Limb (tissue), 2 donors: ENCODE measurements around the gene ZNF3.
A peak's percentile ranks its signal among the peaks of the same experiment; 100 is the strongest.

ENCODE experiments used
- DNase-seq, 2 donors: peaks; one replicate each; pipeline ENCODE4 v3.0.0-alpha.2; 2016; ENCODE audit errors: extremely low spot score in 2 of 2

Gene ZNF3

GRCh38 chr7:100109521-100110163 is 28.1 kb upstream of the ZNF3 start:
- DNase-seq, result no peak

GRCh38 chr7:100107890-100108289 is 26.4 kb upstream of the ZNF3 start:
- DNase-seq, result no peak

DNA sequence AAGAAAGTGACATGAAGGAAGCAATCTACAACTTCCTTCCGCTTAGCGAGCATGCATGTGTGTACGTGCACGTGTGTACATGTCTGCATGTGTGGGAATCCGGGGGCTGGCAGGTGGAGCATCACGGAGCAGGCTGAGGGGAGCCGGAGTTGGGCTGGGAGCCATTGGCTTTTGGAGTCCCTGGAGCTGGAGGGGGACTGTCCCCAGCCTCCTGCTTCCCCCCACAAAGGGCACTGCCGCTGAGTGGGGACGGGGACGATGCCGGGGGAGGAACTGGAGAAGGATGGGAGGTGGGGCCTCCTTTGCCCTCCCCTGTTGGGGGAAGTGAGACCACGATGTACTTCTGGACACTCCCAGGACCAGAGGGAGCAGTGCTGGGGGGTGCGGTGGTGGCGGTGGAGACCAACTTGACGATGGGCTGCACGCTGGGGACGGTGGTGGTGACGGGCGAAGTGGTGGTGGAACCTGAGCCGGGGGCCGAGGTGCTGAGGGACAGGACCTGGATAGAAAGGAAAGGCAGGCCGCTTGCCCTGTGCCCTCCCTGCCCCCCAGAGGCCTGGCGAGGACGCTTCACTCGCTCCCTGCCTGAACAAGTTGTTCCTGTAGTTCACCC is 25.7 kb upstream of the ZNF3 start:
- no peak for DNase-seq

GRCh38 chr7:100106633-100107032 is 25.1 kb upstream of the ZNF3 start:
- DNase-seq, result no peak

- no peak for DNase-seq
Observed at GRCh38 chr7:100105534-100105933, 24.0 kb upstream of the ZNF3 start.

DNA sequence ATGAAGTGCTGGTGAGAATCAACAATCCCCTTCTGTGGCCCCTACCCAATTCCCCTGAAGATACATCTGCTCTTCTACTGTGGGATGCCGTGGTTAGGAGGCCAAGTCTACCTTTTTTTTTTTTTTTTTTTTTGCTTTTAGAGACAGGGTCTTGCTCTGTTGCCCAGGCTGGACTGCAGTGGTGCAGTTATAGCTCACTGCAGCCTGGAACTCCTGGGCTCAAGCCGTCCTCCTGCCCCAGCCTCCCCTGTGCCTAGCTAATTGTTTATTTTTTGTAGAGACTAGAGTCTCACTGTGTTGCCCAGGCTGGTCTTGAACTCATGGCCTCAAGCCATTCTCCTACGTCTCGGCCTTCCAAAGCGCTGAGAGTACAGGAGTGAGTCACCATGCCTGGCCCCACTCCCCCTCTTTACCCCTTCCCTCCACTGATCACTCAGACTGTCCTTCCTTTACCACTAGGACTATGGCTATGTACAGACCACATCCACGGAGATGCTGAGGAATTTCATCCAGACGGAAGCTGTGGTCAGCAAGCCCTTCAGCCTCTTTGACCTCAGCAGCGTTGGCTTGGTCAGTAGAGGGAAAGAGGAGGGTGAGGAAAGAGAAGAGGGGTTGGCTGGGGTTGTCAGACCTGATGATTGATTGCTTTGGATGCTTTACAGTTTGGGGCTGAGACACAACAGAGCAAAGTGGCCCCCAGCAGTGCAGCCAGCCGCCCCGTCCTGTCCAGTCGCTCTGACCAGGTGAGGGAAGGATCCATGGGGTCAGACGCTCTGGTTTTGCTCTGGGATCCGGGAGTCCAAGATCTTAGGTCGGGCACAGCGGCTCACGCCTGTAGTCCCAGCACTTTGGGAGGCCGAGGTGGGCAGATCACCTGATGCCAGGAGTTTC is 21.7 kb upstream of the ZNF3 start:
- DNase-seq, result no peak

GRCh38 chr7:100101016-100101862 is 19.7 kb upstream of the ZNF3 start, which contains the start of the genes AP4M1 and MCM7:
TSS of gene AP4M1 (plus strand) at chr7:100101643. CDS start at chr7:100101715, 72 bp downstream.
TSS of gene MCM7 (minus strand) at chr7:100101397. CDS start at chr7:100101294, 103 bp downstream.
- peak; percentile 97 to 98 for DNase-seq

DNA sequence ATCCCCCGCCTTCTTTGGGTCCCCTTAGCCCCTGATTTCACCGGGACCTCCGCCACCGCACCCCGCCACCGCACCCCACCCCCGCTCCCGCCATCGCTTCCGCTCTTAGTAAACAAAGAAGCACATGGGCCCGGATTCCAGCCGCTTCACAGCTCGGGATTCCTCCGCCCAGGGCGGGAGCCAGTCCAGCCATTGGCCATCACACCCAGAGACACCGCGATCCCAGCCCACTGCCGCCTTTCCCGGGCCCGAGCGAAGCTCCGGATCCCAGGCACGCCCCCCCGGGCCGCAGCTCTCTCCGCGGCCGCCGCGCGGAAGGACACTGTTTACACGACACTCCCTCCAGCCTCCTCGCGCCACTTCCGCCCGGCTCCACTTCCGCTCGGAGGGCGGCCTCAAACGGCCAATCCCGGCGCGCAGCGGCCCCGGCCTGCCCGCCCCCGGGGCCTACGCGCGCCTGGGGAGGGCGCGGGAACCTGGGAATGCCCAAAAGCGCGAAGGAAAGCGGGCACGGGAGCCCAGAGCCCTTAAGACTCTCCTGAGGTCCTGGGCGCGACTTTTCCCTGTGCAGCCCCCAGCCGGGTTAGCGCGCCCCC is 19.0 kb upstream of the ZNF3 start:
- peak; percentile 92 to 97 for DNase-seq

- DNase-seq, result no peak
Observed at GRCh38 chr7:100099452-100099851, 17.9 kb upstream of the ZNF3 start.

DNA sequence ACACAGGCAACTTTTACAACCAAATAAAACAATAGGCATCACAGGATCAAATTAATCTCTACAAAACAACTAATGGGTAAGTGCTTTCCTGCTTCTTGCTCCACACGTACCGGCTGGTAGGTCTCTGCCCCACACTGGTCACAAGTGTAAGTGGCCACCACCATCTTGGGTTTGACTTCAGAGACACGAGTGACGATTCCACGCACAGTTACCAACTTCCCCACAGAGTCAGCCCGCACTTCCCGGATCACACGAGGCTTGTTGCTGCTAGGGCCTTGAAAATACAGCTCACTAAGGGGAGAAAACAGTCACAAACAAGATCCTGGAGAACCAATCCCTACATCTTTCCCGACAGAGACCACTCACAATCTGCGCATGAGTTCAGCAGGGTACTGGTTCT is 17.4 kb upstream of the ZNF3 start:
- no peak for DNase-seq

GRCh38 chr7:100095704-100096103 is 14.2 kb upstream of the ZNF3 start:
- DNase-seq, result no peak

DNA sequence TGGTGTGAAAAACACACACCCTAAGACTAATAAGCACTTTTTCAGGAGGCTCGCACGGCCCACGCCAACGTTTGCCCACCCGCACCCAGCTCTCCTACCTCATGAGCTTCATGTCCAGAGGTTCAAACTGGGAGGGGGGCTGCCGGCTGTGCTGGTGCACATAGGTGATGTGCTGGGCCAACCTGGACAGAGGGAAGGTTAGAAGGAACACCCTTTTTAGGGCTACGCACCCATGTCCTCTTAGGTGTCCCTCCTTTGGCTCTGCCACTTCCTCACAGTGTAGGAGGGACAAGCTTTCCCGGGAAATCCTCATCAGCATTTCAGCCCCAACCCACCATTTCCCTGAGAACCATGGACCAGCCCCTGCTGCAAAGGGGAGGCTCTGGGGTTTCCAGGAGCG is 13.8 kb upstream of the ZNF3 start:
- DNase-seq, result no peak

DNA sequence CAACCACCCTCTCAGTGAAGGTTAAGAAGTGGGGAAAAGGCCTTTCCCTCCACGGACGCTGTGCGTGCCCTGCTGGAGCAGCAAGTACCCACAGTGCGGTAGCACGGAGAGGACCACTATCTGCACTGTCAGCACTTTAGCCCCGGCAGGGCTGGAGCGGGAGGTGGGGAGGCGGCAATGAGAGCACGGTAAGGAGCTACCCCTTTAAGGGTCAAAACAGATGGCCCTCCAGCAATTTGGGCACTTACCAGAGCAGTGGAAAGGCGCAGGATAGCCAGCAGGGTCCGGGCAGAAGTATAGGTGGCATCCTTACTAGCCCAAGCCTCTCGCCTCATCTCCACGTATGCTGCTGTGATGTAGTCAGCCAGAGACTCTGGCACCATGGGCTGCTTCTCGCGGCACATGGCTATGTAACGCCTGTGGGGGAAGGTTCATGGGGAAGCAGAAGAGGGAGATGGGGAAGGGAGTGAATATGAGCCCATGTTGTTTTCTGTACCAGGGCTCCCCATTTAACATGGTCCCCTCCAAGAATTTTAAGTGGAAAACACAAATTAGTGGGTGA is 12.5 kb upstream of the ZNF3 start:
- DNase-seq, result no peak

GRCh38 chr7:100093498-100093897 is 12.0 kb upstream of the ZNF3 start:
- no peak for DNase-seq

DNA sequence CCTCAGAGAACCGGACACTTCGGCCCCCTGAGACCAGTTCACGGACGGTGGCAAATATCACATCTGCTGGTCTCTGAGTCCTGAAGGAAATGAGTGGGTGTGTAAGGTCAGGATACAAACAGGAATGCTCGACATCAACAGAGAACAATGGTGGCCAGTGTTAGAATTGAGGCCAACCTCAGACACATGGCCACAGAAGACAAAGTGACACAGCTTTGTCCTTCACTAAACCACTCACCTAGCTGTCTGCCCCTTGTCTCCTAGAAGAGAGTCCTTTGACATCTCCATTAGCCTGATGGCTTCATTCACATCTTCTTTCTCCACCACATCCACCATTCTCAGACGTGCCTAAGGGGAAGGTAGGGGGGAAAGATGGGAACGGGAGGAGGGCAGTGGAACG is 11.5 kb upstream of the ZNF3 start:
- no peak for DNase-seq

DNA sequence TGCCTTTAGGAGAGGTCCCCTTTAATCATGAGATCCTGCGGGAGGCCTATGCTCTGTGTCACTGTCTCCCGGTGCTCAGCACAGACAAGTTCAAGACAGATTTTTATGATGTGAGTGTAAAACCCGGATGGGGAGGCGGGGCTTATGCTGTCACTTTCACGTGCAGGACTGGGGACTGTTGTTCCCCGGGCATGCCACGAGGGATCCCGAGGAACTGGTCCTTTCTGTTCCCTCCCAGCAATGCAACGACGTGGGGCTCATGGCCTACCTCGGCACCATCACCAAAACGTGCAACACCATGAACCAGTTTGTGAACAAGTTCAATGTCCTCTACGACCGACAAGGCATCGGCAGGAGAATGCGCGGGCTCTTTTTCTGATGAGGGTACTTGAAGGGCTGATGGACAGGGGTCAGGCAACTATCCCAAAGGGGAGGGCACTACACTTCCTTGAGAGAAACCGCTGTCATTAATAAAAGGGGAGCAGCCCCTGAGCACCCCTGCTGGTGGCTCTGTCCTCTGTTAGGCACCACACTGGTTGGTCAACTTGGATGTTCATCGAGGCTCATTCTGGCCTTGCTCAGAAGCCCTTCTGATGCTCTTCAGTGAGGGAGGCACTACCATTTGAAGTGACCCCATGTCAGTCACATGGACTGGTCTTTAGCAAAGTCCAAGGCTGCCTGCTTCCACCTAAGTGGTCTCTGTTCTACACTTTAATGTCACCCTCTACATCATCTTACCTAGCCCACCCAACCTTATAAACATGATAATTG is 10.1 kb upstream of the ZNF3 start:
- DNase-seq, result no peak

- no peak for DNase-seq
Observed at GRCh38 chr7:100090527-100091410, 9.2 kb upstream of the ZNF3 start.

- DNase-seq, result no peak
Observed at GRCh38 chr7:100089458-100090196, 8.1 kb upstream of the ZNF3 start.
